ENCODE measurements around the gene LINS1.

The LINS1 gene

GRCh38 chr15:100602064-100602822 is at the start of gene LINS1, which contains the start of gene ASB7:
Gene LINS1 (minus strand): TSS chr15:100602184. CDS start chr15:100580842, 21,342 bp downstream.
Gene ASB7 (plus strand): TSS chr15:100602589. CDS start chr15:100612217, 9,628 bp downstream.
- DNase-seq (ENCODE audit: low spot score) = peak; percentile 100

GRCh38 chr15:100651253-100651652 is 49.3 kb upstream of the LINS1 start:
- DNase-seq (ENCODE audit: low spot score) = no peak

- no peak for DNase-seq (ENCODE audit: low spot score)
Measured at GRCh38 chr15:100650685-100651084, 48.7 kb upstream of the LINS1 start.

GRCh38 chr15:100648951-100649350 is 47.0 kb upstream of the LINS1 start:
- DNase-seq (ENCODE audit: low spot score) = no peak

GRCh38 chr15:100645671-100646070 is 43.7 kb upstream of the LINS1 start:
- DNase-seq (ENCODE audit: low spot score) = no peak

- no peak for DNase-seq (ENCODE audit: low spot score)
Measured at GRCh38 chr15:100642950-100643338, 41.0 kb upstream of the LINS1 start.

- DNase-seq (ENCODE audit: low spot score) = no peak
Measured at GRCh38 chr15:100642213-100642949, 40.4 kb upstream of the LINS1 start.

- DNase-seq (ENCODE audit: low spot score) = no peak
Measured at GRCh38 chr15:100638177-100638730, 36.3 kb upstream of the LINS1 start.

- DNase-seq (ENCODE audit: low spot score) = no peak
Measured at GRCh38 chr15:100635406-100636071, 33.6 kb upstream of the LINS1 start.

GRCh38 chr15:100633763-100634075 is 31.7 kb upstream of the LINS1 start:
- DNase-seq (ENCODE audit: low spot score) = no peak

GRCh38 chr15:100631831-100632230 is 29.8 kb upstream of the LINS1 start:
- DNase-seq (ENCODE audit: low spot score) = no peak

- no peak for DNase-seq (ENCODE audit: low spot score)
Measured at GRCh38 chr15:100628746-100629145, 26.8 kb upstream of the LINS1 start.

- DNase-seq (ENCODE audit: low spot score) = peak; percentile 84
Measured at GRCh38 chr15:100627789-100628395, 25.9 kb upstream of the LINS1 start.

GRCh38 chr15:100623301-100623700 is 21.3 kb upstream of the LINS1 start:
- DNase-seq (ENCODE audit: low spot score) = no peak

GRCh38 chr15:100616700-100617099 is 14.7 kb upstream of the LINS1 start:
- no peak for DNase-seq (ENCODE audit: low spot score)

GRCh38 chr15:100615801-100616200 is 13.8 kb upstream of the LINS1 start:
- no peak for DNase-seq (ENCODE audit: low spot score)

GRCh38 chr15:100614918-100615317 is 12.9 kb upstream of the LINS1 start:
- no peak for DNase-seq (ENCODE audit: low spot score)

- no peak for DNase-seq (ENCODE audit: low spot score)
Measured at GRCh38 chr15:100614336-100614735, 12.4 kb upstream of the LINS1 start.

GRCh38 chr15:100613208-100613607 is 11.2 kb upstream of the LINS1 start:
- DNase-seq (ENCODE audit: low spot score) = no peak

- DNase-seq (ENCODE audit: low spot score) = no peak
Measured at GRCh38 chr15:100612539-100612938, 10.6 kb upstream of the LINS1 start.

- no peak for DNase-seq (ENCODE audit: low spot score)
Measured at GRCh38 chr15:100602823-100603393, 924 bp upstream of the LINS1 start.

GRCh38 chr15:100601617-100602063 is 344 bp downstream of the LINS1 start:
- no peak for DNase-seq (ENCODE audit: low spot score)

Measured in hematopoietic multipotent progenitor cell treated with erythropoietin and hydrocortisone succinate and interleukin-3 and kit ligand, for 17 days (in vitro differentiated cells).